Peyer's patch (tissue), 4 donors: ENCODE measurements around the gene USP10.

ENCODE experiments used
- CTCF ChIP-seq, 6 experiments: fragments of 450-650 bp in 4 of 6; fragments of 200-600 bp in 2 of 6; sonication (generic) in 1 of 6; IDR thresholded peaks; one replicate each; pipeline ENCODE4 v1.5.1; 2017 to 2019; ENCODE audit warnings: antibody characterized with exemption in 6 of 6, mild to moderate bottlenecking in 3 of 6, moderate library complexity in 1 of 6
- POLR2A ChIP-seq, 2 donors: fragments of 450-650 bp; IDR thresholded peaks; one replicate each; pipeline ENCODE4 v1.5.1; 2017; ENCODE audit warnings: antibody characterized with exemption in 2 of 2, mild to moderate bottlenecking in 2 of 2, moderate library complexity in 2 of 2

DNA sequence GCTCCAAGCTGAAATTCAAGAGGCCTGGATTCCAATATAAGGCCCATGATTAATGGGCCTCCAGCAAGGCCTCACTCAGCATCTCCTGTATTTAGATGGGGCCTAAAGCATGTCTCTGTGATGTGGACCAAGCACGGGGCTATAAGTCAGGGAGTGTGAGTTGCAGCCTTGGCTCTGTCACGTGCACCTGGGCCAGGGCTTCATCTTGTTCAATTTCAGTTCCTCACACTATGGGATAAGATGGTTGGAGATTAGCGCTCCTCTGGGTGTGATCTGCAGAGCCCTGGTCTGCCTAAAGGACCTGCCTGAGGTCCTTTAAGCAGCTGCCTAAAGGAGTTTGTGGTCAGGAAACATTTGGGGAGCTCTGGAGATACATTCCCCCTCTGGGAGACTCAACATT, 26.2 kb upstream of the USP10 start:
- no peak for TF ChIP-seq CTCF (IDR thresholded peaks at IDR 0.05)
- no peak for TF ChIP-seq POLR2A (IDR thresholded peaks at IDR 0.05)
